GM18909 (cell line): ENCODE data around the gene TP53TG3F.
"Not testable (repeated sequence)": the region's sequence is repeated elsewhere in the genome, so short reads cannot be mapped to it uniquely, and the experiment has no call there.

Experiments
- ATAC-seq: cut with Tn5 transposase; IDR thresholded peaks from one replicate; pipeline ENCODE4 v1.9.1; 2021; ENCODE audit warnings: mild to moderate bottlenecking; ENCODE audit not compliant: unreplicated experiment, poor library complexity

The TP53TG3F gene

GRCh38 chr16:33459312-33459711 lies at the start of gene TP53TG3F:
Gene TP53TG3F, plus strand, starts transcription at chr16:33459612. Its CDS starts 68 bp downstream, at chr16:33459680.
- not testable (repeated sequence) for ATAC-seq

- not testable (repeated sequence) for ATAC-seq
Observed at GRCh38 chr16:33491611-33492010, 32.2 kb downstream of the TP53TG3F start.

- ATAC-seq: not testable (repeated sequence)
Observed at GRCh38 chr16:33507231-33507630, 47.8 kb downstream of the TP53TG3F start.

DNA sequence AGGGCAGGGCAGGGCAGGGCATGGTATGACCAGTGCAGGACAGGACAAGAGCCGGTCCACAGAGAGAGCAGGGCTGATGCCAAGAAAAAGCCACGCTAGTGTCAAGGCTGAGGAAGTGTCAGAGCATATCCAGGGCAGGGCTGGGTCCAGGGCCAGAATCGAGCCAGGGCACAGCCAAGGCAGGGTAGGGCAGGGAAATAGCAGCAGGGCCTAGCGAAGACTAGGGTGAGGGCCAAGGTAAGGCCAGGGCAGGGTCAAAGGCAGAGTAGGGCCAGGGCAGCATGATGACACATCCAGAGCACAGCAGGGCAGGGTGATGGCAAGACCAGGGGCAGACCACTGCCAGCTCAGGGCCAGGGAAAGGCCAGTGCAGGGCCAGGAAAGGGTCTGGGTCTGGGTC lies 49.7 kb downstream of the TP53TG3F start:
- not testable (repeated sequence) for ATAC-seq

DNA sequence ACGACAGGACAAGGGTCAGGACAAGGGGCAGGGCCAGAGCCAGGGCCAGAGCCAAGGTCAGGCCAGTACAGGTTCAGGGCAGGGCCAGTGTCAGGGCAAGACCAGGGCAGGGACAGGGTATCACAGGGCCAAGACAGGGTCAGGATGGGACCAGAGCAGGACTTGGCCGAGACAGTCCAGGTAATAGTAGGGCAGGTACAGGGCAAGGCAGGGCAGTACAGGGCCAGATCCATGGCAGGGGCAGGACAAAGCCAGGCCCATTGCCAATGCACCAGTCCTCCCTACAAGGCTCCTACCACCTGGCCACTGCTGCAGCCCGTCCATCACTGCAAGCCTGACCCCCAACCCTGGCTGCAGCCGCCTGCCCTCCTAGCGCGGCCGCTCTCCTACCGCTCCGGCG lies 50.5 kb downstream of the TP53TG3F start:
- ATAC-seq: not testable (repeated sequence)
